ENCODE measurements around the gene DISP3. TPM values are rescaled to one million over a fixed set of nuclear protein-coding genes. Genes with fewer than 3 reads are reported as not detected.

The DISP3 gene
- total and polyA plus RNA-seq, 7 donors: under 0.01 to 0.28 (median 0.16) TPM; not detected in 4

GRCh38 chr1:11541956-11542355 lies 63.0 kb downstream of the DISP3 start:
- DNase-seq: no peak
- peaks cover 0 to 42% (median 0%) of the 10 kb centered on the region in 3 donors for H3K27me3 ChIP-seq
- intact Hi-C loops (cut with DNase I): no loop called here
- TF ChIP-seq POLR2AphosphoS5 (IDR thresholded peaks at IDR 0.05) (no peak), POLR2A (IDR thresholded peaks at IDR 0.05) (no peak), EP300 (IDR thresholded peaks at IDR 0.05) (no peak), CTCF (IDR thresholded peaks at IDR 0.05) (no peak)
- 63 to 67% methylated on average over 7 of the region's 7 CpGs for WGBS, 2 donors
- no peak overlapping the region for H3K27ac ChIP-seq
- no peaks in the 10 kb centered on the region for H3K4me1 ChIP-seq
- H3K36me3 ChIP-seq: no peaks in the 10 kb centered on the region
- H3K4me3 ChIP-seq: no peak overlapping the region
- H3K9me3 ChIP-seq: no peaks in the 10 kb centered on the region

- no peaks in the 10 kb centered on the region for H3K4me1 ChIP-seq
- 62 to 77% methylated on average over 4 of the region's 4 CpGs for WGBS, 2 donors
- peaks cover 0 to 29% (median 0%) of the 10 kb centered on the region in 3 donors for H3K27me3 ChIP-seq
- no peak overlapping the region for H3K4me3 ChIP-seq
- intact Hi-C loops (cut with DNase I): no loop called here
- no peak for TF ChIP-seq POLR2A (IDR thresholded peaks at IDR 0.05)
- no peak for TF ChIP-seq POLR2AphosphoS5 (IDR thresholded peaks at IDR 0.05)
- no peak for TF ChIP-seq CTCF (IDR thresholded peaks at IDR 0.05)
- TF ChIP-seq EP300 (IDR thresholded peaks at IDR 0.05): no peak
- no peaks in the 10 kb centered on the region for H3K36me3 ChIP-seq
- no peak for DNase-seq
- no peak overlapping the region for H3K27ac ChIP-seq
- no peaks in the 10 kb centered on the region for H3K9me3 ChIP-seq
These were observed 64.4 kb downstream of the DISP3 start for GRCh38 chr1:11543392-11543791.

GRCh38 chr1:11543796-11544195 lies 64.8 kb downstream of the DISP3 start:
- no peaks in the 10 kb centered on the region for H3K36me3 ChIP-seq
- TF ChIP-seq CTCF (IDR thresholded peaks at IDR 0.05) (no peak), POLR2AphosphoS5 (IDR thresholded peaks at IDR 0.05) (no peak), EP300 (IDR thresholded peaks at IDR 0.05) (no peak), POLR2A (IDR thresholded peaks at IDR 0.05) (no peak)
- no peak for DNase-seq
- no peak overlapping the region for H3K27ac ChIP-seq
- no peaks in the 10 kb centered on the region for H3K9me3 ChIP-seq
- intact Hi-C loops (cut with DNase I): no loop called here
- 65 to 79% methylated on average over 2 of the region's 2 CpGs for WGBS, 2 donors
- no peaks in the 10 kb centered on the region for H3K4me1 ChIP-seq
- peaks cover 0 to 25% (median 0%) of the 10 kb centered on the region in 3 donors for H3K27me3 ChIP-seq
- no peak overlapping the region for H3K4me3 ChIP-seq

- no peaks in the 10 kb centered on the region for H3K36me3 ChIP-seq
- peaks cover 0 to 15% (median 0%) of the 10 kb centered on the region in 3 donors for H3K27me3 ChIP-seq
- intact Hi-C loops (cut with DNase I): no loop called here
- TF ChIP-seq CTCF (IDR thresholded peaks at IDR 0.05) (no peak), POLR2AphosphoS5 (IDR thresholded peaks at IDR 0.05) (no peak), POLR2A (IDR thresholded peaks at IDR 0.05) (no peak), EP300 (IDR thresholded peaks at IDR 0.05) (no peak)
- WGBS, 2 donors: 71 to 74% methylated on average over 4 of the region's 4 CpGs
- DNase-seq: no peak
- no peak overlapping the region for H3K27ac ChIP-seq
- H3K9me3 ChIP-seq: no peaks in the 10 kb centered on the region
- no peak overlapping the region for H3K4me3 ChIP-seq
- no peaks in the 10 kb centered on the region for H3K4me1 ChIP-seq
These were observed 67.5 kb downstream of the DISP3 start for GRCh38 chr1:11546456-11546855.

- Histone ChIP-seq H3K36me3 (no peaks in the 10 kb centered on the region), H3K4me1 (no peaks in the 10 kb centered on the region), H3K4me3 (no peak overlapping the region), H3K27ac (no peak overlapping the region), H3K9me3 (no peaks in the 10 kb centered on the region), H3K27me3 (peaks cover 0 to 23% (median 10%) of the 10 kb centered on the region in 3 donors)
- 11 to 13% methylated on average over 12 of the region's 12 CpGs for WGBS, 2 donors
- TF ChIP-seq CTCF (IDR thresholded peaks at IDR 0.05) (no peak), POLR2A (IDR thresholded peaks at IDR 0.05) (no peak), POLR2AphosphoS5 (IDR thresholded peaks at IDR 0.05) (no peak), EP300 (IDR thresholded peaks at IDR 0.05) (no peak)
- DNase-seq: no peak
- intact Hi-C loops (cut with DNase I): no loop called here
These were observed 71.8 kb downstream of the DISP3 start for GRCh38 chr1:11550664-11551283.
